ENCODE results near the gene C4orf51.
A peak's percentile ranks its signal among the peaks of the same experiment; 100 is the strongest.
"Not testable (repeated sequence)": the region's sequence is repeated elsewhere in the genome, so short reads cannot be mapped to it uniquely, and the experiment has no call there.

C4orf51 gene

DNA sequence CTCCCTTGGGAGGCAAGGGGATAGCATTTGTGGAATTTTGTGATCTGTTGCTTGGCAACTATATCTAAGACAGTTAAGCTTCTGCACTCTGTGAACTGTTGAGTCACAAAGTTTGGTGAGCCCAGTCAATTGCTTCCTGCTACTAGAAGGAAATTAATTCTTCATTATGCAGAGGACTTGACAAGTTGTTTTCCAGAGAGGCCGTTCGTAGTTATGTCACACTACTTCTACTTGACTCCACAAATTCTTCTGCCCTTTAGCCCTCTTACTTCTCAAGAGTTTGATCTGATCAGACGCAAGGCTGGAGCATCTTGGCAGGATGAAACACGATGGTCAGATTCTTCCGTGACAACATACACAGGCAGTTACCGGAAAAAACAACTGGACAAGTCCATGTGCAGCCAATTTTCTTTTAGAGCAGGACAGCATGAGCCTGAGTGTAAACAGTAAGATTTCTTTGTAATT, at the start of gene C4orf51:
Gene C4orf51, plus strand, starts transcription at position 156 of the 465 bp plus-strand sequence. Its CDS starts 58 bp downstream, at position 214.
- DNase-seq: no peak

DNA sequence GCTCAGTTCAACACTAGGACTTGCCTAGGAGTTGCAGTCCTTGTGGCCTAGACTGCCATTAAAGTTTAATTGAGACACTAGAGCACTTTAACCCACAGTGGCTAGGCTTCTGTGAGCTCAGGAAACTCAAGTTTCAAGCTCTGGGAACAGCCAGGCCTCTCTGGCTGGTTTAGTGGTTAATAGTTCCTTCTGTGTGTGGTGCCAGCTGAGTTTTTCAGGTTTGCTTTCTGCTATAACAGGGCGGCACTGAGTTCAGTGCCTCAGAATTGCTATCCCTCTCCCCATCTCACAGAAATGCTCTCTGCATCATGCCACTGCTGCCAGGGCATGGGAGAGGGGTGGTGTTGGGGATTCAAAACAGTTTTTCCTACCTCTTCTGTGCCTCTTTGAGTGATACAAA, 44.8 kb upstream of the C4orf51 start:
- no peak for DNase-seq

- no peak for DNase-seq
These were observed 44.3 kb upstream of the C4orf51 start for GRCh38 chr4:145635630-145636029.

- DNase-seq: no peak
These were observed 40.7 kb upstream of the C4orf51 start for GRCh38 chr4:145639186-145639698.

DNA sequence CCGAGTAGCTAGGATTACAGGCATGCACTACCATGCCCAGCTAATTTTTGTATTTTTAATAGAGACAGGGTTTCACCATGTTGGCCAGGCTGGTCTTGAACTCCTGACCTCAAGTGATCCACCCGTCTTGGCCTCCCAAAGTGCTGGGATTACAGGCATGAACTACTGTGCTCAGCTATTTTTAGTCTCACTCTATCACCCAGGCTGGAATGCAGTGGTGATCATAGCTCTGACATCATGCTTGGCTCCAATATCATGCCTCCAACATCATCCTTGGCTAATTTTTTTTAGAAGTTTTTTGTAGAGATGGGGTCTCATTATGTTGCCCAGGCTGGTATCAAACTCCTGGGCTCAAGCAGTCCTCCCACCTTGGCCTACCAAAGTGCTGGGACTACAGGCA, 39.7 kb upstream of the C4orf51 start:
- not testable (repeated sequence) for DNase-seq

GRCh38 chr4:145643295-145643694, 36.7 kb upstream of the C4orf51 start:
- no peak for DNase-seq

- no peak for DNase-seq
These were observed 35.2 kb upstream of the C4orf51 start for GRCh38 chr4:145644699-145645098.

GRCh38 chr4:145656156-145656555, 23.8 kb upstream of the C4orf51 start:
- no peak for DNase-seq

DNA sequence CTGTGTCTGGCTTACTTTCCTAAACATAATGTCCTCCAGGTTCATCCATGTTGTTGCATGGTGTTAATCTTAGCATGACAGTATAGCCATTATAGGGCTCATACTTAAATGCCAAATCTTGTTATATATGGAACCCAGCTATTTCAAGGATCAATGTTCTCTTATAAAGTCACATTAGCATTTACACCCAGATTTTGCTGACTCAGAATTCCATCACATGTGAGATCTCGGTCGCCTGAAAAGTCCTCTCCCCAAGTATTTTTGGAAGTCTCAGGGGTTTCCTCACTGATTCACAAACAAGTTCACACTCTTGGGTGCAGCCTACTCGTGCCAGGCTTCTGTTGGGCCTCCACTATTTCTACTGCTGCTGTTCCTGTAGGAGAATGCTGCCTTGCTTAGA, 19.9 kb upstream of the C4orf51 start:
- DNase-seq: no peak

DNA sequence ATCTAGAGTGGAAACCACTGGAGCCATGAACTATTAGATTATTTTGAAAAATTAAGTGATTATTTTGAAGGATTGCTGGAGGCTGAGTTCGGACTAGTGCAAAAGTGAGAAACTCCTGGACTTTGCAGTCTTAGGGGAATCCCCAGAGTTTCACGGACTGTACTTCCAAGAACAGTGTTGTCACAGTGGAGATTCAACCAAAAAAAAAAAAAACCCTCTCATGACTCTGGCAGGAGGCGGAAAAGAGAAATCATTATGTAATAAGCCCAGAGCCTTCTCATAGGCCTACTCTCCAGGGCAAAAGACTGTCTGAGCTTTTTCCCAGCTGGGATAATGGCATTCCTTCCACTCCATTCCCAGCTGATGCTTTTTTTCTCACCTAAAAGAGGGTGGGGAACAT, 16.8 kb upstream of the C4orf51 start:
- DNase-seq: no peak

DNA sequence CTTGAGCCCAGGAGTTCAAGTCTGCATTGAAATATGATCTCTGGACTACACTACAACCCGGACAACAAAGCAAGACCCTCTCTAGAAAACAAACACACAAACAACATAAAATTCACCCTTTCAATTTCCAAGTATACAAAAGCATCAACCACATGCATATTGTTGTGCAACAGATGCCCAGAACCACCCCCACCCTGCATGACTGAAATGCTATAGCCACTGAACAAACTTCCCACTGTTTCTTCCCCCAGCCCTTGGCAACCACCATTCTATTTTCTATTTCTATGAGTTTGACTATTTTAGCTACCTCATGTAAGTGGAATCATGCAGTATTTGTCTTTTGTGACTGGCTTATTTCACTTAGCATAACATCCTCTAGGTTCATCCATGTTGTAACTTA, 14.2 kb upstream of the C4orf51 start:
- DNase-seq: no peak

GRCh38 chr4:145670422-145670821, 9.5 kb upstream of the C4orf51 start:
- DNase-seq: no peak

DNA sequence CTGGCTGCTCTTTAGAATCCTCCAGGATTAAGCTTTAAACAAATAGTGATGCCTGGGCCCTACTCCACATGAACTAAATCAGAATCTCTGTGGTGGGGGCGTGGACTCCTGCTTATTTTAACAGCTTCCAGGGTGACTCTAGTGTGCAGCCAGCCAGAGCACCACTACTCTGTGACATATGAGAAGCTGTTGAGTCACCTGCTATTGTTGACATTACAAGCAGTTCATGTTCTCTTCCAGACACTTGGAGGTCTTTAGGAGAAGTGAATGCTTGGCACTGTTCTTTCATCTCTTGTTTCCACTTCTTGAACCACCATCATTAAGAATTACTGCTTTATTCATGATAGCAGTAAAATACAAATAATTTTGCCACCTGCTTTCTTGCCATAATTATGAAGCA, 426 bp upstream of the C4orf51 start:
- DNase-seq: peak in 3 of 51 donors; percentile 2 to 22 (median 19)

DNA sequence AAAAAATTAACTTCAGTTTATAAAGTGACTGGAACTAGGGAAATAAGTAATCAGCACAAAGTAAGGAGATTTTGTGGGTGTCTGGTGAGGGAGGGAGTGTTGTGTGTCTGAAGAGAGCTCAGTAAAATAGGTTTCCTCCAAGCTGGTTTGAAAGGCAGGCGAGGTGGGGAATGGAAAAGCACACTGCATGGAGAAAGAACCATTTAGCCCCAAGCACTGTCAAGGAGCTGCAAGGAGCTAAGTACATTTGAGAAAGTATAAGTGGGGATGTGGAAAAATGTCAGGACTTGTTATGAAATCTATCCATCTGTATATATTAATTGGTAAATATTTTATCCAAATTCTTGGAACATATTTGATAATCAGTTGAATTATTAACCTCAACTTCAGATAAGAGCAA, 956 bp downstream of the C4orf51 start:
- DNase-seq: no peak

DNA sequence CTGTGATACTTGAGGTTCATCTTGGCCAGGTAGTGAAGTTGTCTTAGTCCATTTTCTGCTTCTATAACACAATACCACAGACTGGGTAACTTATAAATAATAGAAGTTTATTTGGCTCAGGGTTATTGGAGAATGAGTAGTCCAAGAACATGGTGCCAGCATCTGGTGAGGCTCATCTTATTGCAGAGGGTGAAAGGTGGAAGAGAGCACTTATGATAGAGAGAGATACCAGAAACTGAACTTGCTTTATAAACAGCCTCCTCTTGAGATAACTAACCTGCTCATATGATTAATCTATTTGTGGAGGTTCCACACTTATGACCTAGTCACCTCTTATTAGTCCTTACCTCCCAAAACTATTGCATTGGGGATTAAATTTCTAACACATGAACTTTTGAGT, 1.6 kb downstream of the C4orf51 start:
- no peak for DNase-seq

GRCh38 chr4:145681956-145682355, 2.0 kb downstream of the C4orf51 start:
- no peak for DNase-seq

- DNase-seq: no peak
These were observed 7.0 kb downstream of the C4orf51 start for GRCh38 chr4:145686991-145687390.

GRCh38 chr4:145690610-145691009, 10.7 kb downstream of the C4orf51 start:
- DNase-seq: no peak

GRCh38 chr4:145691416-145691815, 11.5 kb downstream of the C4orf51 start:
- not testable (repeated sequence) for DNase-seq

GRCh38 chr4:145694929-145695328, 15.0 kb downstream of the C4orf51 start:
- DNase-seq: no peak

- no peak for DNase-seq
These were observed 17.4 kb downstream of the C4orf51 start for GRCh38 chr4:145697332-145697731.

- DNase-seq: no peak
These were observed 18.6 kb downstream of the C4orf51 start for GRCh38 chr4:145698507-145698906.

- DNase-seq: no peak
These were observed 24.0 kb downstream of the C4orf51 start for GRCh38 chr4:145703850-145704497.

GRCh38 chr4:145709336-145709735, 29.4 kb downstream of the C4orf51 start:
- DNase-seq: no peak

All from hypothalamus (tissue), 51 donors.